MM.1S (cell line): ENCODE measurements around the gene XPNPEP2.

Experiments
- DNase-seq: peaks from one replicate; pipeline ENCODE4 v3.0.0-alpha.2; 2015
- H2AFZ ChIP-seq: fragments of 300-600 bp; sonication (generic); 2 replicates; pipeline ENCODE4 v1.6.0; 2016; ENCODE audit warnings: antibody characterized with exemption, low read length
- H3F3A ChIP-seq: fragments of 300-600 bp; sonication (generic); 2 replicates; pipeline ENCODE4 v1.6.1; 2016; ENCODE audit warnings: mild to moderate bottlenecking, antibody characterized with exemption, low read length, moderate library complexity, mixed read lengths; ENCODE audit not compliant: insufficient read depth
- H3K27ac ChIP-seq: fragments of 300-600 bp; sonication (generic); 2 replicates; pipeline ENCODE4 v1.5.1; 2016; ENCODE audit warnings: mild to moderate bottlenecking, low read length
- H3K27me3 ChIP-seq: fragments of 300-600 bp; sonication (generic); replicated peaks from 2 replicates; pipeline ENCODE4 v1.6.0; 2016; ENCODE audit warnings: low read length; ENCODE audit not compliant: insufficient read depth
- H3K36me3 ChIP-seq: fragments of 300-600 bp; sonication (generic); replicated peaks from 2 replicates; pipeline ENCODE4 v1.6.1; 2016; ENCODE audit warnings: mild to moderate bottlenecking, low read length, mixed read lengths; ENCODE audit not compliant: insufficient read depth
- H3K4me1 ChIP-seq: fragments of 300-600 bp; sonication (generic); 2 replicates; pipeline ENCODE4 v1.6.1; 2016; ENCODE audit warnings: low read length, mixed read lengths
- H3K4me2 ChIP-seq: fragments of 300-600 bp; sonication (generic); 2 replicates; pipeline ENCODE4 v1.6.0; 2016; ENCODE audit warnings: low read depth, low read length
- H3K4me3 ChIP-seq: fragments of 300-600 bp; sonication (generic); 2 replicates; pipeline ENCODE4 v1.5.1; 2016; ENCODE audit warnings: low read length, mixed read lengths
- H3K79me2 ChIP-seq: fragments of 300-600 bp; sonication (generic); 2 replicates; pipeline ENCODE4 v1.6.1; 2016; ENCODE audit warnings: mixed run types, low read length, mixed read lengths
- H3K9ac ChIP-seq: fragments of 300-600 bp; sonication (generic); 2 replicates; pipeline ENCODE4 v1.6.1; 2016; ENCODE audit warnings: low read length, mixed read lengths
- H3K9me2 ChIP-seq: fragments of 300-600 bp; sonication (generic); replicated peaks from 2 replicates; pipeline ENCODE4 v1.6.1; 2016; ENCODE audit warnings: mild to moderate bottlenecking, low read length, mixed read lengths; ENCODE audit not compliant: insufficient read depth
- H3K9me3 ChIP-seq: fragments of 300-600 bp; sonication (generic); replicated peaks from 2 replicates; pipeline ENCODE4 v1.6.1; 2016; ENCODE audit warnings: mild to moderate bottlenecking, low read length, mixed read lengths; ENCODE audit not compliant: insufficient read depth
- H4K20me1 ChIP-seq: fragments of 300-600 bp; sonication (generic); 2 replicates; pipeline ENCODE4 v1.6.1; 2016; ENCODE audit warnings: mild to moderate bottlenecking, low read length, moderate library complexity, mixed read lengths; ENCODE audit not compliant: insufficient read depth
- CTCF ChIP-seq: fragments of 300-600 bp; sonication (generic); IDR thresholded peaks from 2 replicates; pipeline ENCODE4 v1.5.1; 2016; ENCODE audit warnings: antibody characterized with exemption, low read length, mixed read lengths
- EZH2 ChIP-seq: fragments of 300-600 bp; sonication (generic); optimal IDR thresholded peaks from 2 replicates; pipeline ENCODE3; 2017; ENCODE audit warnings: low read depth, mild to moderate bottlenecking, antibody characterized with exemption, low read length, mixed read lengths
- EZH2phosphoT487 ChIP-seq: fragments of 300-600 bp; sonication (generic); IDR thresholded peaks from 2 replicates; pipeline ENCODE4 v1.6.1; 2018; ENCODE audit warnings: antibody characterized with exemption, low read length

The XPNPEP2 gene

GRCh38 chrX:129761596-129761995, 22.8 kb downstream of the XPNPEP2 start:
- Histone ChIP-seq H2AFZ (no peak overlapping the region), H3K27me3 (no peaks in the 10 kb centered on the region)

GRCh38 chrX:129762448-129762847, 23.7 kb downstream of the XPNPEP2 start:
- no peaks in the 10 kb centered on the region for H3K79me2 ChIP-seq
- no peaks in the 10 kb centered on the region for H4K20me1 ChIP-seq
- no peak overlapping the region for H3K27ac ChIP-seq
- TF ChIP-seq EZH2 (no peak), EZH2phosphoT487 (no peak), CTCF (no peak)
- H3K36me3 ChIP-seq, result no peaks in the 10 kb centered on the region
- no peak overlapping the region for H3K4me2 ChIP-seq
- H3K9me2 ChIP-seq, result no peaks in the 10 kb centered on the region
- no peaks in the 10 kb centered on the region for H3K27me3 ChIP-seq
- no peaks in the 10 kb centered on the region for H3K9me3 ChIP-seq
- H3K4me1 ChIP-seq, result peaks cover 20% of the 10 kb centered on the region
- H2AFZ ChIP-seq, result no peak overlapping the region
- peaks cover 5% of the 10 kb centered on the region; the same call in 1 of the 2 replicates for H3F3A ChIP-seq
- H3K9ac ChIP-seq, result no peak overlapping the region
- H3K4me3 ChIP-seq, result no peak overlapping the region
- DNase-seq, result no peak

More at GRCh38 chrX:129761596-129761995, 22.8 kb downstream of the XPNPEP2 start:
- Histone ChIP-seq H3K9me3 (no peaks in the 10 kb centered on the region), H3K4me3 (no peak overlapping the region), H3F3A (peaks cover 5% of the 10 kb centered on the region; the same call in 1 of the 2 replicates), H3K36me3 (no peaks in the 10 kb centered on the region), H3K4me1 (peaks cover 20% of the 10 kb centered on the region), H3K4me2 (no peak overlapping the region), H4K20me1 (no peaks in the 10 kb centered on the region), H3K9ac (no peak overlapping the region), H3K9me2 (no peaks in the 10 kb centered on the region), H3K79me2 (no peaks in the 10 kb centered on the region), H3K27ac (no peak overlapping the region)
- TF ChIP-seq CTCF (no peak), EZH2phosphoT487 (no peak), EZH2 (no peak)
- no peak for DNase-seq

- H4K20me1 ChIP-seq, result no peaks in the 10 kb centered on the region
- no peak overlapping the region for H3K4me3 ChIP-seq
- no peak overlapping the region for H3K27ac ChIP-seq
- H2AFZ ChIP-seq, result no peak overlapping the region
- no peaks in the 10 kb centered on the region for H3K9me2 ChIP-seq
- H3K9me3 ChIP-seq, result no peaks in the 10 kb centered on the region
- peaks cover 6% of the 10 kb centered on the region; the same call in 1 of the 2 replicates for H3F3A ChIP-seq
- H3K79me2 ChIP-seq, result no peaks in the 10 kb centered on the region
- no peaks in the 10 kb centered on the region for H3K27me3 ChIP-seq
- H3K4me1 ChIP-seq, result peaks cover 26% of the 10 kb centered on the region
- TF ChIP-seq EZH2phosphoT487 (no peak), EZH2 (no peak), CTCF (no peak)
- H3K9ac ChIP-seq, result no peak overlapping the region
- H3K4me2 ChIP-seq, result no peak overlapping the region
- no peaks in the 10 kb centered on the region for H3K36me3 ChIP-seq
- DNase-seq, result no peak
These were observed 24.9 kb downstream of the XPNPEP2 start for GRCh38 chrX:129763666-129764065.
